Kidney epithelial cell (primary cell): ENCODE measurements around the gene CPED1. TPM values are rescaled to one million over a fixed set of nuclear protein-coding genes. Genes with fewer than 3 reads are reported as not detected.

Experiments
- DNase-seq: peaks from one replicate; pipeline ENCODE4 v3.0.0-alpha.2; 2010; ENCODE audit warnings: low read depth
- H3K27me3 ChIP-seq: 2 replicates; pipeline ENCODE4 v1.6.0; 2011; ENCODE audit warnings: low read length; ENCODE audit not compliant: control insufficient read depth, insufficient read depth
- H3K36me3 ChIP-seq: 2 replicates; pipeline ENCODE4 v1.5.1; 2011; ENCODE audit warnings: low read length; ENCODE audit not compliant: control insufficient read depth, insufficient read depth
- H3K4me3 ChIP-seq: 2 replicates; pipeline ENCODE4 v1.5.1; 2011; ENCODE audit warnings: low read depth, mild to moderate bottlenecking, control low read depth, low read length
- total RNA-seq: library from RNA; depleted of rRNA; stranded (reverse); fragments of >200 nt; gene quantifications from 2 replicates; pipeline ENCODE4 v1.2.3, GENCODE V29; 2015
- TF ChIP-seq, protein P1 (sequence below): IDR thresholded peaks from 2 replicates; pipeline ENCODE4 v1.5.1; 2011; ENCODE audit warnings: mild to moderate bottlenecking, moderate library complexity, low read length, control low read depth, inconsistent platforms; ENCODE audit not compliant: insufficient read depth, poor library complexity, severe bottlenecking

CPED1 gene
- total RNA-seq, 1 donor from 2014 or later = 3.2 TPM

DNA sequence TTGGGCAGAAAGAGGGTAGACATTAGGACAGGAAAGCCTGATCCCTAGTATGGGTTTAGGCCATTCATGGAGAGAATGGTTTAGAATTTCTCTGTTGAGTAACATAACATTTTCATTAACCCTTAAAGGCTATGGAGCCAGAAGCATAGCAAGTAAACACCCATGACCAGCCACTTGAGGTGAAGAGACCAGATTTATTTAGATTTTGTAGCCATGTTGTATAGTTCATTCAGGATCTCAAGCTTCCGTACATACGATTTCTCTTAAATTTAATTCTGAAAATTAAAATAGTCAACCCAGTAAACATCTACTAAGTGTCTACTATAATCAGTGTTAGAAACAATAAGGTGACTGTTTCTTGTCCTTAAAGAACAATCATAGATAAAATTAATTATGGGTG, 51.5 kb downstream of the CPED1 start:
- TF ChIP-seq, protein P1, sequence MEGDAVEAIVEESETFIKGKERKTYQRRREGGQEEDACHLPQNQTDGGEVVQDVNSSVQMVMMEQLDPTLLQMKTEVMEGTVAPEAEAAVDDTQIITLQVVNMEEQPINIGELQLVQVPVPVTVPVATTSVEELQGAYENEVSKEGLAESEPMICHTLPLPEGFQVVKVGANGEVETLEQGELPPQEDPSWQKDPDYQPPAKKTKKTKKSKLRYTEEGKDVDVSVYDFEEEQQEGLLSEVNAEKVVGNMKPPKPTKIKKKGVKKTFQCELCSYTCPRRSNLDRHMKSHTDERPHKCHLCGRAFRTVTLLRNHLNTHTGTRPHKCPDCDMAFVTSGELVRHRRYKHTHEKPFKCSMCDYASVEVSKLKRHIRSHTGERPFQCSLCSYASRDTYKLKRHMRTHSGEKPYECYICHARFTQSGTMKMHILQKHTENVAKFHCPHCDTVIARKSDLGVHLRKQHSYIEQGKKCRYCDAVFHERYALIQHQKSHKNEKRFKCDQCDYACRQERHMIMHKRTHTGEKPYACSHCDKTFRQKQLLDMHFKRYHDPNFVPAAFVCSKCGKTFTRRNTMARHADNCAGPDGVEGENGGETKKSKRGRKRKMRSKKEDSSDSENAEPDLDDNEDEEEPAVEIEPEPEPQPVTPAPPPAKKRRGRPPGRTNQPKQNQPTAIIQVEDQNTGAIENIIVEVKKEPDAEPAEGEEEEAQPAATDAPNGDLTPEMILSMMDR = no peak
- no peaks in the 10 kb centered on the region for H3K27me3 ChIP-seq
- H3K4me3 ChIP-seq = no peak overlapping the region
- DNase-seq = no peak
- no peaks in the 10 kb centered on the region for H3K36me3 ChIP-seq

DNA sequence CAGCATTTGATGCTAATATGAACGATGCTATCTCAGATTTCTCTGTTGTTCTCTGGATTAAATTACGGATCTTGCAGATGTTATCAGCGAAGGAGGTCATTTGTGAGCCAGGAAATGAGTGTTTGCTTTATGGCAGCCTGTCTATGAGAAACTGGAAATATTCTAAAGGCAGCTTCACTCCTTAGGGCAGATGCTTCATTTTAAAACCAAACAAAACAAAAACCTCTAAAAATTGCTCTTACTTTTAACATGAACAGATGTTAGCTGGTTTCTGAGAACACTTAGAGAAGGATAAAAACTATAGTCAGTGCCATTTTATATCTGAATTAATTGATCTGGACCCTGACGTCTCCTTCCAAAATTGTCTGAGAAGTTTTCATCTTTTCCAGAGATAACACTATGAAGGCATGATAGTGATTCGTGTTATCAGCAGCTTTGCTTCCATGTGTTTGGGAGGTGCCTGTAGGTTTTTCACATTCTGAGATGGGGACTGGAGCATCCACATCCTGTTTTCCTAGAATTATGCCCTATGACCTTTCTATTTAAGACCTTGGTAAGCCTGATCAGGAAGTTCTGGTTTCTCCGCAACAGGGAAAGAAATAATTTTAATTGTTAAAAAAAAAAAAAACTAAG, 53.1 kb downstream of the CPED1 start:
- Histone ChIP-seq H3K36me3 (no peaks in the 10 kb centered on the region), H3K27me3 (no peaks in the 10 kb centered on the region), H3K4me3 (no peak overlapping the region)
- DNase-seq = no peak
- TF ChIP-seq, protein P1 = no peak

DNA sequence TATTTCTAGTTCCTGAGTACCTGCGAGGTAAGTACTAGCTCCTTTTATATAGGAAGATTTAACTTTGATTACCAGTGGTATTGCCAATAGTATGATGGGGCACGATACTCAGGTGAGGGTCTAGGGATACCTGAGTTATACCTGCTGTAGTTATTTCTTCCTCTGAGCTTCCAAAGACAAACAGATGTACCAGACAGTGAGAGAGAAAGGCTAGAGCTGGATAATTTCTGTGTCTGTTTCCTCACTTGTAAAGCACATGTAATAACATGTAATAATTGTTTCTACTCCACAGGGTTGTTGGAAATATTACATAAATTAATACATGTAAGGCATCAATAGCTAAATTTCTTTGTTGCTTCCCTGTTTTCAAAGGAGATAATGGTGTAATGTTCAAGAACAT, 53.7 kb downstream of the CPED1 start:
- TF ChIP-seq, protein P1 = no peak
- Histone ChIP-seq H3K4me3 (no peak overlapping the region), H3K36me3 (no peaks in the 10 kb centered on the region), H3K27me3 (no peaks in the 10 kb centered on the region)
- no peak for DNase-seq

DNA sequence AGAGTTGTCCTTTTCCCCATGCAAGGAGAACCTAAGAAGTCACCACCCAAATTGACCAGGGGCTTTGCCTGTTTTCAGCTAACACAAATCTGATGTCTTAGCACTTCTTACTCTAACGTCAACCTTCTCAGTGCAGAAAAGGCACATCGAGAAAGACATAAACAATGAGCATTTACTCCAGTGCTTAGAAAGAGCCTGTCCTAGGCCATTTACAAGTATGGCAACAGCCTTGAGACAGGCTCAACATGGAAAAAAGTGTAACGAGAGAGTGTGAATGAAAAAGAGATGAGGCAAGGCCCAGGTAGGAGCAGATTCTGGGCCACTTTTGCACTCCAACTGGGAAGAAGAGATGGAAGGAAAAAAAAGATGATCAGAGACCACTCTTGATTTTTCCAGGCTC, 54.4 kb downstream of the CPED1 start:
- TF ChIP-seq, protein P1 = no peak
- Histone ChIP-seq H3K27me3 (no peaks in the 10 kb centered on the region), H3K4me3 (no peak overlapping the region), H3K36me3 (no peaks in the 10 kb centered on the region)
- no peak for DNase-seq

DNA sequence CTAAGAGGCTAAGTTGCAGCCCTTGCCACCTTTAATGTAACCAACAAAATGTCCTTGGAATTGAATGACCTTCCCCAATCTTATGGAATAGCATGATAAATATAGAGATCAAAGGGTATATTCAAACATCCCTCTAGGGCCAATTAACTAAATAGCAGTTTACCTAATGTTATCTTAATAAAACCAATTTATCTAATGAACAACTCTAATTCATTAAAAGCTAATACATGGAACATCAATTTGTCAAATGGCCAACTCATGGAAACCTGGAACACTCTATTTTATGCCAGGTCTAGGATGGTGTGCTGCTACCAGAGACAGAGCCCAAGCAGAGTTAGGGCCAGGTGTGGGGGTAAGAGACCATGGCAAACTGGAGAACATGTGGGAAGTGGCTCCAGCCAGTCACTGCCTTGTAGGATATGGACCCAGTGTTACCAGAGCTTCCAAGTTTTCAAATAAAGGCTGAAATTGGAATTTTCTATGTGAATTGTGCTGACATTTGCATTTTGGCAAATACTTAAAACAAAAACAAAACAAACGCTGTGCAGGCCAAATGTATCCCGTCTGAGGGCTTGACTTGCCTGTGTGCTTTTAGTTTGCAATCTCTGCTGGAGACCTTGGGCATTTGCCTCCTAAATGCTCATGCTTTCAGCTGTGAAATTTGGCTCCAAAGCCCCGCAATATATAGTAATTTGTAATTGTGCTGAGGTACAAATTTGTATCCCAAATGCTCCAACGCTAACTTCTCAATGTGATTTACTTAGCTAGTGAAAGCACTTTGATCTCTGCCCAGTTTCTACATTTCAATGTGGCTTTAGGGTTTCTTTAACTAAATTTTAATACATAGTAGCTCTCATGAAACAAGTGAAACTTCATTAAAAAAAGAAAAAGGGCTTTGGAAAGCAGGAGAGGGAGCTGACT, 55.1 kb downstream of the CPED1 start:
- Histone ChIP-seq H3K36me3 (no peaks in the 10 kb centered on the region), H3K4me3 (no peak overlapping the region), H3K27me3 (no peaks in the 10 kb centered on the region)
- TF ChIP-seq, protein P1 = no peak
- DNase-seq = no peak
